H9 (cell line): ENCODE data around the gene RASSF8. TPM values are rescaled to one million over a fixed set of nuclear protein-coding genes. Genes with fewer than 3 reads are reported as not detected.
A peak's percentile ranks its signal among the peaks of the same experiment; 100 is the strongest.

Source experiments
- DNase-seq: peaks from one replicate; pipeline ENCODE4 v3.0.0-alpha.2; 2017
- H2AFZ ChIP-seq: one replicate; pipeline ENCODE4 v1.6.1; 2013; ENCODE audit warnings: mild to moderate bottlenecking, low read length, control low read depth, moderate library complexity
- H2AK5ac ChIP-seq: 2 replicates; pipeline ENCODE4 v1.6.1; 2013; ENCODE audit warnings: low read length, control low read depth, mixed read lengths; ENCODE audit not compliant: insufficient read length
- H2BK120ac ChIP-seq: one replicate; pipeline ENCODE4 v1.6.1; 2013; ENCODE audit warnings: low read depth, mild to moderate bottlenecking, low read length, control low read depth, inconsistent platforms; ENCODE audit not compliant: poor library complexity, severe bottlenecking
- H2BK12ac ChIP-seq: 2 replicates; pipeline ENCODE4 v1.6.1; 2013; ENCODE audit warnings: low read length, control low read depth, mixed read lengths, low read depth; ENCODE audit not compliant: insufficient read length
- H2BK15ac ChIP-seq: 2 replicates; pipeline ENCODE4 v1.6.1; 2013; ENCODE audit warnings: low read depth, low read length, control low read depth
- H2BK20ac ChIP-seq: one replicate; pipeline ENCODE4 v1.6.1; 2013; ENCODE audit warnings: low read depth, mild to moderate bottlenecking, low read length, control low read depth, inconsistent platforms; ENCODE audit not compliant: poor library complexity, severe bottlenecking
- H2BK5ac ChIP-seq: 2 replicates; pipeline ENCODE4 v1.6.1; 2013; ENCODE audit warnings: low read length, control low read depth, mixed read lengths; ENCODE audit not compliant: insufficient read length
- H3K14ac ChIP-seq: 2 replicates; pipeline ENCODE4 v1.6.1; 2013; ENCODE audit warnings: low read length, control low read depth; ENCODE audit not compliant: insufficient read depth
- H3K18ac ChIP-seq: 2 replicates; pipeline ENCODE4 v1.6.1; 2013; ENCODE audit warnings: low read depth, mild to moderate bottlenecking, mixed read lengths, low read length, control low read depth; ENCODE audit not compliant: insufficient read length
- H3K23ac ChIP-seq: 2 replicates; pipeline ENCODE4 v1.6.1; 2013; ENCODE audit warnings: low read length, control low read depth, mixed read lengths, low read depth; ENCODE audit not compliant: insufficient read length
- H3K23me2 ChIP-seq: 2 replicates; pipeline ENCODE4 v1.6.1; 2013; ENCODE audit warnings: low read depth, mild to moderate bottlenecking, mixed read lengths, low read length, control low read depth; ENCODE audit not compliant: insufficient read length, poor library complexity, severe bottlenecking
- H3K27ac ChIP-seq: 2 replicates; pipeline ENCODE4 v1.5.1; 2013; ENCODE audit warnings: low read length, control low read depth, mixed read lengths, low read depth; ENCODE audit not compliant: insufficient read length
- H3K27me3 ChIP-seq: 2 replicates; pipeline ENCODE4 v1.6.1; 2013; ENCODE audit warnings: low read length, control low read depth, inconsistent platforms; ENCODE audit not compliant: insufficient read depth
- H3K4ac ChIP-seq: 2 replicates; pipeline ENCODE4 v1.6.1; 2013; ENCODE audit warnings: low read depth, mild to moderate bottlenecking, control low read depth, inconsistent platforms, low read length, moderate library complexity
- H3K4me1 ChIP-seq: 2 replicates; pipeline ENCODE4 v1.6.1; 2013; ENCODE audit warnings: low read length, control low read depth, inconsistent platforms; ENCODE audit not compliant: insufficient read depth
- H3K4me2 ChIP-seq: 2 replicates; pipeline ENCODE4 v1.6.1; 2013; ENCODE audit warnings: low read length, control low read depth, mixed read lengths; ENCODE audit not compliant: insufficient read length, insufficient read depth
- H3K56ac ChIP-seq: 2 replicates; pipeline ENCODE4 v1.6.1; 2013; ENCODE audit warnings: low read depth, mild to moderate bottlenecking, mixed read lengths, low read length, control low read depth; ENCODE audit not compliant: insufficient read length
- H3K79me1 ChIP-seq: 2 replicates; pipeline ENCODE4 v1.6.1; 2013; ENCODE audit warnings: low read depth, mild to moderate bottlenecking, moderate library complexity, low read length, control low read depth, inconsistent platforms; ENCODE audit not compliant: insufficient read depth, poor library complexity, severe bottlenecking
- H3K79me2 ChIP-seq: 2 replicates; pipeline ENCODE4 v1.6.1; 2013; ENCODE audit warnings: low read length, control low read depth, inconsistent platforms; ENCODE audit not compliant: insufficient read depth
- H3K9ac ChIP-seq: 2 replicates; pipeline ENCODE4 v1.6.1; 2013; ENCODE audit warnings: low read length, control low read depth, mixed read lengths; ENCODE audit not compliant: insufficient read length; ENCODE audit errors: extremely low read depth
- H3K9me3 ChIP-seq: one replicate; pipeline ENCODE4 v1.6.1; 2013; ENCODE audit warnings: low read depth, low read length, inconsistent platforms; ENCODE audit not compliant: control insufficient read depth
- H3T11ph ChIP-seq: one replicate; pipeline ENCODE4 v1.6.1; 2013; ENCODE audit warnings: mild to moderate bottlenecking, low read length, control low read depth, inconsistent platforms
- H4K20me1 ChIP-seq: one replicate; pipeline ENCODE4 v1.6.1; 2013; ENCODE audit not compliant: control insufficient read depth, insufficient read length, insufficient read depth
- H4K5ac ChIP-seq: 2 replicates; pipeline ENCODE4 v1.6.1; 2013; ENCODE audit warnings: low read depth, mild to moderate bottlenecking, mixed read lengths, low read length, control low read depth; ENCODE audit not compliant: insufficient read length
- H4K8ac ChIP-seq: replicated peaks from 2 replicates; pipeline ENCODE4 v1.6.1; 2013; ENCODE audit warnings: low read length, control low read depth, mixed read lengths, low read depth; ENCODE audit not compliant: insufficient read length
- H4K91ac ChIP-seq: 2 replicates; pipeline ENCODE4 v1.6.1; 2013; ENCODE audit warnings: low read depth, mild to moderate bottlenecking, moderate library complexity, mixed read lengths, low read length, control low read depth; ENCODE audit not compliant: insufficient read length
- H3K27ac Mint-ChIP-seq, 3 experiments: 2 replicates in 2 of 3; 3 replicates in 1 of 3; pipeline ENCODE4 v1.8.0; 2020 to 2021; ENCODE audit warnings: mixed read lengths in 3 of 3, mild to moderate bottlenecking in 1 of 3, moderate library complexity in 1 of 3
- H3K27me3 Mint-ChIP-seq: 2 replicates; pipeline ENCODE4 v1.8.0; 2021; ENCODE audit warnings: low read depth, mild to moderate bottlenecking, moderate library complexity, mixed read lengths
- H3K36me3 Mint-ChIP-seq, 3 experiments: 2 replicates in 2 of 3; 3 replicates in 1 of 3; pipeline ENCODE4 v1.8.0; 2020 to 2021; ENCODE audit warnings: low read depth in 3 of 3, mixed read lengths in 3 of 3; ENCODE audit not compliant: insufficient read depth in 1 of 3
- H3K4me1 Mint-ChIP-seq, 2 experiments: 2 replicates each; pipeline ENCODE4 v1.8.0; 2020; ENCODE audit warnings: mixed read lengths in 2 of 2
- H3K4me3 Mint-ChIP-seq, 2 experiments: 2 replicates in 1 of 2; 3 replicates in 1 of 2; pipeline ENCODE4 v1.8.0; 2020 to 2021; ENCODE audit warnings: mild to moderate bottlenecking in 2 of 2, mixed read lengths in 2 of 2, moderate library complexity in 1 of 2
- H3K9me3 Mint-ChIP-seq, 2 experiments: 2 replicates in 1 of 2; 3 replicates in 1 of 2; pipeline ENCODE4 v1.8.0; 2020; ENCODE audit warnings: mild to moderate bottlenecking in 2 of 2, mixed read lengths in 2 of 2, moderate library complexity in 1 of 2
- CTCF ChIP-seq: fragments of 200-600 bp; sonication (generic); conservative IDR thresholded peaks from 3 replicates; pipeline ENCODE4 v1.8.0; 2021; ENCODE audit warnings: antibody characterized with exemption, mild to moderate bottlenecking
- WGBS: extraction: QIAGEN DNeasy Blood & Tissue Kit; methylation state at CpG from one replicate; pipeline ENCODE4 v1.1.7; 2013; ENCODE audit warnings: missing lambda C conversion rate, low lambda C conversion rate, mixed read lengths; ENCODE audit not compliant: insufficient read length; ENCODE audit errors: extremely low coverage; 5-methylcytosine and 5-hydroxymethylcytosine counted together
- total RNA-seq: library from RNA; stranded (reverse); gene quantifications from 2 replicates; pipeline ENCODE4 v1.2.1, GENCODE V29; 2021

Gene RASSF8
- total RNA-seq, 1 experiment from 2014 or later: 38.8 TPM

GRCh38 chr12:26054383-26054782 lies 95.9 kb downstream of the RASSF8 start:
- Histone ChIP-seq H2BK20ac (no peak overlapping the region), H3K79me1 (no peaks in the 10 kb centered on the region), H4K5ac (no peak overlapping the region), H2BK12ac (no peak overlapping the region), H2BK5ac (no peak overlapping the region), H2AFZ (no peak overlapping the region), H3K18ac (no peak overlapping the region), H3K9ac (no peak overlapping the region), H3K79me2 (no peaks in the 10 kb centered on the region), H4K91ac (no peak overlapping the region), H3K4me2 (no peak overlapping the region), H4K20me1 (no peaks in the 10 kb centered on the region), H3K4ac (no peak overlapping the region), H3T11ph (no peak overlapping the region), H3K27me3 (no peaks in the 10 kb centered on the region), H3K4me1 (no peaks in the 10 kb centered on the region), H3K9me3 (no peaks in the 10 kb centered on the region), H3K23ac (no peak overlapping the region), H2BK15ac (no peak overlapping the region), H3K27ac (no peak overlapping the region), H4K8ac (no peak overlapping the region), H3K56ac (no peak overlapping the region), H2AK5ac (no peak overlapping the region), H2BK120ac (no peak overlapping the region), H3K14ac (no peak overlapping the region), H3K23me2 (no peaks in the 10 kb centered on the region)
- peaks cover 12% of the 10 kb centered on the region in 2 experiments for H3K4me1 Mint-ChIP-seq
- no peak for DNase-seq
- no peaks in the 10 kb centered on the region for H3K27me3 Mint-ChIP-seq
- no CpG with 5 or more reads among the region's 4 CpGs for WGBS
- peaks cover 9 to 19% (median 16%) of the 10 kb centered on the region in 3 experiments; a peak in 6 of 7 replicates for H3K36me3 Mint-ChIP-seq
- TF ChIP-seq CTCF: no peak
- peak overlapping the region; percentile 2 to 22 (median 16); a peak in 3 of 7 replicates for H3K27ac Mint-ChIP-seq
- no peaks in the 10 kb centered on the region; a peak in 1 of 5 replicates for H3K9me3 Mint-ChIP-seq
- H3K4me3 Mint-ChIP-seq: no peak overlapping the region
